ENCODE results near the gene MMP26. TPM values are rescaled to one million over a fixed set of nuclear protein-coding genes. Genes with fewer than 3 reads are reported as not detected.

Gene MMP26
- total and polyA plus RNA-seq, 4 donors, result not detected

- no peak overlapping the region for H3K9ac ChIP-seq (ENCODE audit: low read depth in 1 of 2, low read length in 2 of 2)
- H3K9me3 ChIP-seq (ENCODE audit: control insufficient read depth in 4 of 4, low read length in 3 of 4), result no peaks in the 10 kb centered on the region
- peaks cover 0 to 8% (median 0%) of the 10 kb centered on the region in 4 donors for H3K27me3 ChIP-seq (ENCODE audit: control insufficient read depth in 4 of 4, insufficient read depth in 4 of 4, low read length in 3 of 4)
- H3K27ac ChIP-seq (ENCODE audit: low read depth in 1 of 2, low read length in 2 of 2), result no peak overlapping the region
- H3K4me3 ChIP-seq (ENCODE audit: low read depth in 1 of 3, low read length in 3 of 3), result no peak overlapping the region
- 70% methylated on average over 8 of the region's 8 CpGs for WGBS
- DNase-seq (ENCODE audit: low spot score), result no peak
- H3K36me3 ChIP-seq (ENCODE audit: control insufficient read depth in 4 of 4, insufficient read depth in 3 of 4, low read depth in 1 of 4, low read length in 3 of 4), result no peaks in the 10 kb centered on the region
- no peaks in the 10 kb centered on the region for H3K4me1 ChIP-seq (ENCODE audit: control insufficient read depth in 4 of 4, insufficient read depth in 4 of 4, low read length in 3 of 4)
- TF ChIP-seq TAF1 (conservative IDR thresholded peaks at IDR 0.05), result no peak
- TF ChIP-seq MAX (IDR thresholded peaks at IDR 0.05), result no peak
- TF ChIP-seq HNF4A (conservative IDR thresholded peaks at IDR 0.05), result no peak
- no peak for TF ChIP-seq EGR1 (IDR thresholded peaks at IDR 0.05; ENCODE audit: low read depth in 2 of 2)
- TF ChIP-seq NR2F2 (IDR thresholded peaks at IDR 0.05), result no peak
- TF ChIP-seq GABPA (IDR thresholded peaks at IDR 0.05 in 1 of 2, conservative IDR thresholded peaks at IDR 0.05 in 1 of 2), result no peak
- TF ChIP-seq FOXA2 (IDR thresholded peaks at IDR 0.05), result no peak
- no peak for TF ChIP-seq HNF4G (IDR thresholded peaks at IDR 0.05)
Observed at GRCh38 chr11:4704790-4705334, 278 bp downstream of the MMP26 start.

GRCh38 chr11:4713241-4713640 lies 8.7 kb downstream of the MMP26 start:
- Histone ChIP-seq H3K27me3 (ENCODE audit: control insufficient read depth in 4 of 4, insufficient read depth in 4 of 4, low read length in 3 of 4) (peaks cover 0 to 16% (median 0%) of the 10 kb centered on the region in 4 donors), H3K27ac (ENCODE audit: low read depth in 1 of 2, low read length in 2 of 2) (no peak overlapping the region), H3K36me3 (ENCODE audit: control insufficient read depth in 4 of 4, insufficient read depth in 3 of 4, low read depth in 1 of 4, low read length in 3 of 4) (no peaks in the 10 kb centered on the region), H3K4me3 (ENCODE audit: low read depth in 1 of 3, low read length in 3 of 3) (no peak overlapping the region), H3K4me1 (ENCODE audit: control insufficient read depth in 4 of 4, insufficient read depth in 4 of 4, low read length in 3 of 4) (no peaks in the 10 kb centered on the region), H3K9me3 (ENCODE audit: control insufficient read depth in 4 of 4, low read length in 3 of 4) (no peaks in the 10 kb centered on the region), H3K9ac (ENCODE audit: low read depth in 1 of 2, low read length in 2 of 2) (no peak overlapping the region)
- WGBS, result 52% methylated on average over 1 of the region's 1 CpG
- no peak for DNase-seq (ENCODE audit: low spot score)
- TF ChIP-seq HNF4A (conservative IDR thresholded peaks at IDR 0.05) (no peak), JUND (IDR thresholded peaks at IDR 0.05) (no peak), FOXA2 (IDR thresholded peaks at IDR 0.05) (no peak), FOXA1 (IDR thresholded peaks at IDR 0.05) (no peak), GABPA (IDR thresholded peaks at IDR 0.05 in 1 of 2, conservative IDR thresholded peaks at IDR 0.05 in 1 of 2) (no peak), ATF3 (IDR thresholded peaks at IDR 0.05) (no peak), RAD21 (IDR thresholded peaks at IDR 0.05) (no peak), SP1 (IDR thresholded peaks at IDR 0.05) (no peak), TAF1 (conservative IDR thresholded peaks at IDR 0.05) (no peak), ZBTB33 (IDR thresholded peaks at IDR 0.05) (no peak), NR2F2 (IDR thresholded peaks at IDR 0.05) (no peak), YY1 (IDR thresholded peaks at IDR 0.05) (no peak), EGR1 (IDR thresholded peaks at IDR 0.05; ENCODE audit: low read depth in 2 of 2) (no peak)
- TF ChIP-seq, protein P1, sequence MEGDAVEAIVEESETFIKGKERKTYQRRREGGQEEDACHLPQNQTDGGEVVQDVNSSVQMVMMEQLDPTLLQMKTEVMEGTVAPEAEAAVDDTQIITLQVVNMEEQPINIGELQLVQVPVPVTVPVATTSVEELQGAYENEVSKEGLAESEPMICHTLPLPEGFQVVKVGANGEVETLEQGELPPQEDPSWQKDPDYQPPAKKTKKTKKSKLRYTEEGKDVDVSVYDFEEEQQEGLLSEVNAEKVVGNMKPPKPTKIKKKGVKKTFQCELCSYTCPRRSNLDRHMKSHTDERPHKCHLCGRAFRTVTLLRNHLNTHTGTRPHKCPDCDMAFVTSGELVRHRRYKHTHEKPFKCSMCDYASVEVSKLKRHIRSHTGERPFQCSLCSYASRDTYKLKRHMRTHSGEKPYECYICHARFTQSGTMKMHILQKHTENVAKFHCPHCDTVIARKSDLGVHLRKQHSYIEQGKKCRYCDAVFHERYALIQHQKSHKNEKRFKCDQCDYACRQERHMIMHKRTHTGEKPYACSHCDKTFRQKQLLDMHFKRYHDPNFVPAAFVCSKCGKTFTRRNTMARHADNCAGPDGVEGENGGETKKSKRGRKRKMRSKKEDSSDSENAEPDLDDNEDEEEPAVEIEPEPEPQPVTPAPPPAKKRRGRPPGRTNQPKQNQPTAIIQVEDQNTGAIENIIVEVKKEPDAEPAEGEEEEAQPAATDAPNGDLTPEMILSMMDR (IDR thresholded peaks at IDR 0.05; ENCODE audit: low read depth, low read length, missing input control), result no peak
- TF ChIP-seq, protein P2, sequence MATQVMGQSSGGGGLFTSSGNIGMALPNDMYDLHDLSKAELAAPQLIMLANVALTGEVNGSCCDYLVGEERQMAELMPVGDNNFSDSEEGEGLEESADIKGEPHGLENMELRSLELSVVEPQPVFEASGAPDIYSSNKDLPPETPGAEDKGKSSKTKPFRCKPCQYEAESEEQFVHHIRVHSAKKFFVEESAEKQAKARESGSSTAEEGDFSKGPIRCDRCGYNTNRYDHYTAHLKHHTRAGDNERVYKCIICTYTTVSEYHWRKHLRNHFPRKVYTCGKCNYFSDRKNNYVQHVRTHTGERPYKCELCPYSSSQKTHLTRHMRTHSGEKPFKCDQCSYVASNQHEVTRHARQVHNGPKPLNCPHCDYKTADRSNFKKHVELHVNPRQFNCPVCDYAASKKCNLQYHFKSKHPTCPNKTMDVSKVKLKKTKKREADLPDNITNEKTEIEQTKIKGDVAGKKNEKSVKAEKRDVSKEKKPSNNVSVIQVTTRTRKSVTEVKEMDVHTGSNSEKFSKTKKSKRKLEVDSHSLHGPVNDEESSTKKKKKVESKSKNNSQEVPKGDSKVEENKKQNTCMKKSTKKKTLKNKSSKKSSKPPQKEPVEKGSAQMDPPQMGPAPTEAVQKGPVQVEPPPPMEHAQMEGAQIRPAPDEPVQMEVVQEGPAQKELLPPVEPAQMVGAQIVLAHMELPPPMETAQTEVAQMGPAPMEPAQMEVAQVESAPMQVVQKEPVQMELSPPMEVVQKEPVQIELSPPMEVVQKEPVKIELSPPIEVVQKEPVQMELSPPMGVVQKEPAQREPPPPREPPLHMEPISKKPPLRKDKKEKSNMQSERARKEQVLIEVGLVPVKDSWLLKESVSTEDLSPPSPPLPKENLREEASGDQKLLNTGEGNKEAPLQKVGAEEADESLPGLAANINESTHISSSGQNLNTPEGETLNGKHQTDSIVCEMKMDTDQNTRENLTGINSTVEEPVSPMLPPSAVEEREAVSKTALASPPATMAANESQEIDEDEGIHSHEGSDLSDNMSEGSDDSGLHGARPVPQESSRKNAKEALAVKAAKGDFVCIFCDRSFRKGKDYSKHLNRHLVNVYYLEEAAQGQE (IDR thresholded peaks at IDR 0.05), result no peak
